Measurements from ENCODE around the gene GFRA1.

- TF ChIP-seq CTCF (conservative IDR thresholded peaks at IDR 0.05 in 1 of 2, IDR thresholded peaks at IDR 0.05 in 1 of 2; ENCODE audit: low read depth in 1 of 2, low read length in 2 of 2) = no peak
- no peak for TF ChIP-seq EZH2 (IDR thresholded peaks at IDR 0.05; ENCODE audit: low read length, missing control alignments)
Observed at GRCh38 chr10:116268976-116269375, 4.0 kb downstream of the GFRA1 start.
